GM23338 (cell line): Measurements from ENCODE around the gene TTC27. TPM values are rescaled to one million over a fixed set of nuclear protein-coding genes. Genes with fewer than 3 reads are reported as not detected.

Experiments used
- ATAC-seq: fragments of 200-7000 bp; cut with Tn5 transposase; 3 replicates; pipeline ENCODE4 v1.9.1; 2020
- DNase-seq: peaks from one replicate; pipeline ENCODE4 v3.0.0-alpha.2; 2015; ENCODE audit warnings: low spot score
- H2AFZ ChIP-seq: fragments of 200-600 bp; sonication (generic); 2 replicates; pipeline ENCODE4 v1.8.0; 2016; ENCODE audit warnings: antibody characterized with exemption, mild to moderate bottlenecking, moderate library complexity
- H3F3A ChIP-seq: fragments of 200-600 bp; sonication (generic); replicated peaks from 2 replicates; pipeline ENCODE4 v1.8.0; 2017; ENCODE audit warnings: antibody characterized with exemption, mixed run types, low read depth
- H3K27ac ChIP-seq: fragments of 200-600 bp; sonication (generic); 2 replicates; pipeline ENCODE4 v1.6.1; 2016; ENCODE audit warnings: low read depth
- H3K27me3 ChIP-seq: fragments of 200-600 bp; sonication (generic); 2 replicates; pipeline ENCODE4 v1.8.0; 2016; ENCODE audit warnings: mild to moderate bottlenecking, mixed run types, moderate library complexity; ENCODE audit not compliant: insufficient read depth
- H3K36me3 ChIP-seq: fragments of 200-600 bp; sonication (generic); 2 replicates; pipeline ENCODE4 v1.8.0; 2016; ENCODE audit warnings: mild to moderate bottlenecking; ENCODE audit not compliant: insufficient read depth
- H3K4me1 ChIP-seq: fragments of 200-600 bp; sonication (generic); 2 replicates; pipeline ENCODE4 v1.8.0; 2016; ENCODE audit warnings: mild to moderate bottlenecking, moderate library complexity; ENCODE audit not compliant: insufficient read depth
- H3K4me2 ChIP-seq: fragments of 200-600 bp; sonication (generic); 2 replicates; pipeline ENCODE4 v1.7.1; 2017; ENCODE audit warnings: mixed run types
- H3K4me3 ChIP-seq: fragments of 200-600 bp; sonication (generic); 2 replicates; pipeline ENCODE4 v1.6.1; 2016; ENCODE audit warnings: mixed run types
- H3K79me2 ChIP-seq: fragments of 200-600 bp; sonication (generic); replicated peaks from 2 replicates; pipeline ENCODE4 v1.8.0; 2017; ENCODE audit warnings: mild to moderate bottlenecking; ENCODE audit not compliant: insufficient read depth
- H3K9me2 ChIP-seq: fragments of 200-600 bp; sonication (generic); 2 replicates; pipeline ENCODE4 v1.8.0; 2017; ENCODE audit not compliant: insufficient read depth
- H4K20me1 ChIP-seq: fragments of 200-600 bp; sonication (generic); replicated peaks from 2 replicates; pipeline ENCODE4 v1.8.0; 2017; ENCODE audit warnings: mild to moderate bottlenecking; ENCODE audit not compliant: insufficient read depth
- H3K27ac Mint-ChIP-seq: 2 replicates; pipeline ENCODE4 v1.8.0; 2020; ENCODE audit warnings: inconsistent platforms, mild to moderate bottlenecking, moderate library complexity, mixed read lengths
- H3K27me3 Mint-ChIP-seq: 3 replicates; pipeline ENCODE4 v1.8.0; 2022; ENCODE audit warnings: low read depth, mild to moderate bottlenecking, moderate library complexity, mixed read lengths, inconsistent platforms; ENCODE audit not compliant: insufficient read depth, poor library complexity
- H3K36me3 Mint-ChIP-seq: 3 replicates; pipeline ENCODE4 v1.8.0; 2021; ENCODE audit warnings: low read depth, mild to moderate bottlenecking, inconsistent platforms, moderate library complexity, mixed read lengths
- H3K4me1 Mint-ChIP-seq: 3 replicates; pipeline ENCODE4 v1.8.0; 2020; ENCODE audit warnings: mild to moderate bottlenecking, inconsistent platforms, mixed read lengths
- H3K4me3 Mint-ChIP-seq: 3 replicates; pipeline ENCODE4 v1.8.0; 2021; ENCODE audit warnings: moderate library complexity, mild to moderate bottlenecking, inconsistent platforms, mixed read lengths
- H3K9me3 Mint-ChIP-seq: 3 replicates; pipeline ENCODE4 v1.8.0; 2020; ENCODE audit warnings: moderate library complexity, mild to moderate bottlenecking, inconsistent platforms, mixed read lengths
- CREB1 ChIP-seq: fragments of 250-450 bp; sonication (Bioruptor Pico); IDR thresholded peaks from 2 replicates; pipeline ENCODE4 v1.5.0; 2020; ENCODE audit warnings: low read depth, mild to moderate bottlenecking, moderate library complexity
- CTCF ChIP-seq, 2 experiments: fragments of 200-600 bp in 1 of 2; sonication (generic) in 1 of 2; conservative IDR thresholded peaks; 2 replicates each; pipeline versions ENCODE4 v1.5.1 to v1.6.1; 2016 to 2017; ENCODE audit warnings: antibody characterized with exemption in 2 of 2, low read depth in 2 of 2, mild to moderate bottlenecking in 2 of 2, moderate library complexity in 1 of 2
- ETS1 ChIP-seq: IDR thresholded peaks from 2 replicates; pipeline ENCODE4 v1.6.1; 2016; ENCODE audit warnings: antibody characterized with exemption
- EZH2 ChIP-seq: fragments of 200-600 bp; sonication (generic); IDR thresholded peaks from one replicate; pipeline ENCODE4 v1.8.0; 2017; ENCODE audit warnings: antibody characterized with exemption, mild to moderate bottlenecking, low read depth; ENCODE audit not compliant: unreplicated experiment
- EZH2phosphoT487 ChIP-seq: fragments of 200-600 bp; sonication (generic); IDR thresholded peaks from one replicate; pipeline ENCODE4 v1.8.1; 2018; ENCODE audit warnings: antibody characterized with exemption; ENCODE audit not compliant: unreplicated experiment
- JUNB ChIP-seq: IDR thresholded peaks from one replicate; pipeline ENCODE4 v1.6.1; 2016; ENCODE audit warnings: antibody characterized with exemption; ENCODE audit not compliant: unreplicated experiment
- NANOG ChIP-seq: IDR thresholded peaks from 2 replicates; pipeline ENCODE4 v1.6.1; 2016; ENCODE audit warnings: antibody characterized with exemption, borderline replicate concordance
- POLR2AphosphoS5 ChIP-seq: IDR thresholded peaks from 2 replicates; pipeline ENCODE4 v1.6.1; 2016; ENCODE audit warnings: antibody characterized with exemption, low read depth
- REST ChIP-seq: IDR thresholded peaks from one replicate; pipeline ENCODE4 v1.6.1; 2018; ENCODE audit warnings: antibody characterized with exemption; ENCODE audit not compliant: unreplicated experiment
- STAT1 ChIP-seq: IDR thresholded peaks from one replicate; pipeline ENCODE4 v1.6.1; 2016; ENCODE audit warnings: antibody characterized with exemption; ENCODE audit not compliant: unreplicated experiment
- ZNF114 ChIP-seq: fragments of 250-450 bp; sonication (Bioruptor Pico); IDR thresholded peaks from 2 replicates; pipeline ENCODE4 v1.5.0; 2020; ENCODE audit warnings: mild to moderate bottlenecking, moderate library complexity
- ZNF331 ChIP-seq: fragments of 250-450 bp; sonication (Bioruptor Pico); IDR thresholded peaks from 2 replicates; pipeline ENCODE4 v1.5.0; 2020; ENCODE audit warnings: low read depth, mild to moderate bottlenecking, moderate library complexity
- ZNF462 ChIP-seq: fragments of 250-450 bp; sonication (Bioruptor Pico); IDR thresholded peaks from 2 replicates; pipeline ENCODE4 v1.5.0; 2020; ENCODE audit warnings: mild to moderate bottlenecking, moderate library complexity
- polyA plus RNA-seq: library from polyadenylated mRNA; unstranded; fragments of >200 nt; fragmentation: Nextera tagmentation; extraction: Ambion mirVana; gene quantifications from 2 replicates; pipeline ENCODE4 v1.2.1, GENCODE V29; 2016
- total RNA-seq: library from RNA; depleted of rRNA; stranded (reverse); fragments of >200 nt; shearing (Covaris generic); gene quantifications from 2 replicates; pipeline ENCODE4 v1.2.3, GENCODE V29; 2014

TTC27 gene
- total and polyA plus RNA-seq, 2 experiments from 2014 or later, result 11.8 to 41.3 TPM

GRCh38 chr2:32783469-32783868 is 155.6 kb downstream of the TTC27 start:
- Histone ChIP-seq H3K4me3 (no peak overlapping the region), H2AFZ (no peak overlapping the region), H3K4me2 (no peak overlapping the region), H4K20me1 (no peaks in the 10 kb centered on the region; the same call in 1 of the 2 replicates), H3K36me3 (peaks cover 6% of the 10 kb centered on the region; the same call in 1 of the 2 replicates), H3K27me3 (no peaks in the 10 kb centered on the region), H3K79me2 (no peaks in the 10 kb centered on the region), H3K9me2 (no peaks in the 10 kb centered on the region), H3K27ac (no peak overlapping the region), H3K4me1 (no peaks in the 10 kb centered on the region), H3F3A (no peaks in the 10 kb centered on the region)
- H3K9me3 Mint-ChIP-seq, result peaks cover 8% of the 10 kb centered on the region
- H3K36me3 Mint-ChIP-seq, result peaks cover 22% of the 10 kb centered on the region
- H3K4me3 Mint-ChIP-seq, result no peak overlapping the region
- no peak overlapping the region for H3K27ac Mint-ChIP-seq
- H3K27me3 Mint-ChIP-seq, result no peaks in the 10 kb centered on the region
- DNase-seq, result no peak
- no peak for ATAC-seq
- TF ChIP-seq POLR2AphosphoS5 (no peak), ZNF331 (CRISPR knock-in tag) (no peak), NANOG (no peak), CREB1 (CRISPR knock-in tag) (no peak), EZH2phosphoT487 (no peak), JUNB (no peak), STAT1 (no peak), EZH2 (no peak), ZNF114 (CRISPR knock-in tag) (no peak), ETS1 (no peak), CTCF (conservative IDR thresholded peaks at IDR 0.05; ENCODE audit: low read depth in 2 of 2) (no peak), REST (no peak), ZNF462 (no peak)
- H3K4me1 Mint-ChIP-seq, result no peaks in the 10 kb centered on the region
